Neural cell (in vitro differentiated cells): ENCODE results near the gene MICALL1. TPM values are rescaled to one million over a fixed set of nuclear protein-coding genes. Genes with fewer than 3 reads are reported as not detected.

Experiments
- polyA plus RNA-seq: library from polyadenylated mRNA; depleted of rRNA; stranded (reverse); fragments of >200 nt; gene quantifications from 2 replicates; pipeline ENCODE4 v1.2.3, GENCODE V29; 2014

MICALL1 gene
- polyA plus RNA-seq, 1 donor from 2014 or later: 11.4 TPM

Other genes starting within 250 kb of the MICALL1 start
- 108 and 129 TPM in 2 replicates for gene PDXP, start 247.6 kb upstream of the MICALL1 start, polyA plus RNA-seq
- gene LGALS1, start 230.7 kb upstream of the MICALL1 start, polyA plus RNA-seq: not detected in 2 replicates
- 77.5 and 90.0 TPM in 2 replicates for gene NOL12, start 220.0 kb upstream of the MICALL1 start, polyA plus RNA-seq
- gene TRIOBP, start 209.2 kb upstream of the MICALL1 start, polyA plus RNA-seq: 9.2 and 16.2 TPM in 2 replicates
- 12.2 and 13.0 TPM in 2 replicates for gene GCAT, start 98.4 kb upstream of the MICALL1 start, polyA plus RNA-seq
- 0.73 TPM in 1 of 2 replicates, not detected in the other for gene GALR3, start 82.9 kb upstream of the MICALL1 start, polyA plus RNA-seq
- gene ANKRD54, start 62.0 kb upstream of the MICALL1 start, polyA plus RNA-seq: 92.4 and 127 TPM in 2 replicates
- 352 and 396 TPM in 2 replicates for gene EIF3L, start 56.9 kb upstream of the MICALL1 start, polyA plus RNA-seq
- gene C22orf23, start 47.3 kb downstream of the MICALL1 start, polyA plus RNA-seq: 1.0 and 1.3 TPM in 2 replicates
- 170 and 195 TPM in 2 replicates for gene POLR2F, start 47.4 kb downstream of the MICALL1 start, polyA plus RNA-seq
- gene SOX10, start 78.3 kb downstream of the MICALL1 start, polyA plus RNA-seq: not detected in 2 replicates
- 101 and 115 TPM in 2 replicates for gene PICK1, start 151.1 kb downstream of the MICALL1 start, polyA plus RNA-seq
- not detected in 2 replicates for gene SLC16A8, start 177.9 kb downstream of the MICALL1 start, polyA plus RNA-seq
- 1.2 and 2.3 TPM in 2 replicates for gene BAIAP2L2, start 204.4 kb downstream of the MICALL1 start, polyA plus RNA-seq